ENCODE results near the gene YJU2. TPM values are rescaled to one million over a fixed set of nuclear protein-coding genes. Genes with fewer than 3 reads are reported as not detected.

The YJU2 gene
- polyA plus RNA-seq, 2 of the 4 experiments (the other 2 are of a cell fraction), result 12.3 to 14.9 TPM

- H3K27ac ChIP-seq, result no peak overlapping the region
- no peaks in the 10 kb centered on the region; the same call in 2 of the 3 replicates for H3K9me3 ChIP-seq
- no peak for TF ChIP-seq JUN (IDR thresholded peaks at IDR 0.05)
- TF ChIP-seq NPAS2 (CRISPR knock-in tag; IDR thresholded peaks at IDR 0.05; ENCODE audit: borderline replicate concordance), result no peak
- TF ChIP-seq FOSL2 (IDR thresholded peaks at IDR 0.05), result no peak
- no peak for TF ChIP-seq FOSL2 (CRISPR knock-in tag; IDR thresholded peaks at IDR 0.05)
- TF ChIP-seq RNF2 (IDR thresholded peaks at IDR 0.05; ENCODE audit: borderline replicate concordance, low read depth), result no peak
- no peak for TF ChIP-seq HES2 (IDR thresholded peaks at IDR 0.05)
- TF ChIP-seq HOXA7 (CRISPR knock-in tag; IDR thresholded peaks at IDR 0.05), result no peak
- TF ChIP-seq HEYL (CRISPR knock-in tag; IDR thresholded peaks at IDR 0.05), result no peak
- ATAC-seq (no peak), DNase-seq (ENCODE audit: low read depth in 1 of 2, low spot score in 1 of 2) (no peak), FAIRE-seq (no peak)
- H3K4me3 ChIP-seq, result no peak overlapping the region
- ChIA-PET POLR2A (no interaction called here), CTCF (interaction anchor here (0.9 to 1.6 kb wide), 3 partner anchors 12 to 140 kb away, joined by 3 to 4 read pairs (median 3); no protein-coding TSS in a partner anchor)
- 91% methylated on average over 11 of the region's 11 CpGs for WGBS (ENCODE audit: missing lambda C conversion rate)
- no peak overlapping the region for H3K4me2 ChIP-seq
- H3K4me1 ChIP-seq, result no peaks in the 10 kb centered on the region
Observed at GRCh38 chr19:4260613-4261191, 13.8 kb downstream of the YJU2 start.

DNA sequence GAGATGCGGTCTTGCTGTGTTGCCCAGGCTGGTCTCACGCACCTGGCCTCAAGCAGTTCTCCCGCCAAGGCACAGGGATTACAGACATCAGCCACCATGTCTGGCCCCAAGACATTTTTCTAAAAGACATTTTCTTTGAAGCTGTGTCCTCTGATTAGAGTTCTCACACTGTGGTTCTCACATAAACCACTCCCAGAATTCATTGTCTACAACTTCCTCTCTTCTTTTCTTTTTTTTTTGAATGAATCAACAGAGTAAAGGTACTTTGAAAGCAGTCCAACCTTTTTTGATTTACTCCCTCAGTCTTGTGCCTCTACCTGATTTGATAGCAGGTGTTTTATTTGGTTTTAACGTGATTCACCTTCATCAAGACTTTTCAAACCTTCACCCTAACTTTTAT lies 17.9 kb downstream of the YJU2 start:
- CTCF ChIA-PET, result no interaction called here
- Histone ChIP-seq H3K9me3 (no peaks in the 10 kb centered on the region), H3K4me1 (no peaks in the 10 kb centered on the region), H3K4me2 (no peak overlapping the region), H3K4me3 (no peak overlapping the region), H3K27ac (no peak overlapping the region)
- FAIRE-seq, result no peak
- no peak for ATAC-seq
- TF ChIP-seq, protein P1, sequence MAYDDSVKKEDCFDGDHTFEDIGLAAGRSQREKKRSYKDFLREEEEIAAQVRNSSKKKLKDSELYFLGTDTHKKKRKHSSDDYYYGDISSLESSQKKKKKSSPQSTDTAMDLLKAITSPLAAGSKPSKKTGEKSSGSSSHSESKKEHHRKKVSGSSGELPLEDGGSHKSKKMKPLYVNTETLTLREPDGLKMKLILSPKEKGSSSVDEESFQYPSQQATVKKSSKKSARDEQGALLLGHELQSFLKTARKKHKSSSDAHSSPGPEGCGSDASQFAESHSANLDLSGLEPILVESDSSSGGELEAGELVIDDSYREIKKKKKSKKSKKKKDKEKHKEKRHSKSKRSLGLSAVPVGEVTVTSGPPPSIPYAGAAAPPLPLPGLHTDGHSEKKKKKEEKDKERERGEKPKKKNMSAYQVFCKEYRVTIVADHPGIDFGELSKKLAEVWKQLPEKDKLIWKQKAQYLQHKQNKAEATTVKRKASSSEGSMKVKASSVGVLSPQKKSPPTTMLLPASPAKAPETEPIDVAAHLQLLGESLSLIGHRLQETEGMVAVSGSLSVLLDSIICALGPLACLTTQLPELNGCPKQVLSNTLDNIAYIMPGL (CRISPR knock-in tag; IDR thresholded peaks at IDR 0.05; ENCODE audit: borderline replicate concordance), result no peak
- TF ChIP-seq, protein P2, sequence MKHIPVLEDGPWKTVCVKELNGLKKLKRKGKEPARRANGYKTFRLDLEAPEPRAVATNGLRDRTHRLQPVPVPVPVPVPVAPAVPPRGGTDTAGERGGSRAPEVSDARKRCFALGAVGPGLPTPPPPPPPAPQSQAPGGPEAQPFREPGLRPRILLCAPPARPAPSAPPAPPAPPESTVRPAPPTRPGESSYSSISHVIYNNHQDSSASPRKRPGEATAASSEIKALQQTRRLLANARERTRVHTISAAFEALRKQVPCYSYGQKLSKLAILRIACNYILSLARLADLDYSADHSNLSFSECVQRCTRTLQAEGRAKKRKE (CRISPR knock-in tag; IDR thresholded peaks at IDR 0.05; ENCODE audit: low read depth), result no peak
- TF ChIP-seq TFCP2L1 (CRISPR knock-in tag; IDR thresholded peaks at IDR 0.05), result no peak
- TF ChIP-seq, protein P3, sequence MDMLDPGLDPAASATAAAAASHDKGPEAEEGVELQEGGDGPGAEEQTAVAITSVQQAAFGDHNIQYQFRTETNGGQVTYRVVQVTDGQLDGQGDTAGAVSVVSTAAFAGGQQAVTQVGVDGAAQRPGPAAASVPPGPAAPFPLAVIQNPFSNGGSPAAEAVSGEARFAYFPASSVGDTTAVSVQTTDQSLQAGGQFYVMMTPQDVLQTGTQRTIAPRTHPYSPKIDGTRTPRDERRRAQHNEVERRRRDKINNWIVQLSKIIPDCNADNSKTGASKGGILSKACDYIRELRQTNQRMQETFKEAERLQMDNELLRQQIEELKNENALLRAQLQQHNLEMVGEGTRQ (IDR thresholded peaks at IDR 0.05), result no peak
- TF ChIP-seq, protein P4, sequence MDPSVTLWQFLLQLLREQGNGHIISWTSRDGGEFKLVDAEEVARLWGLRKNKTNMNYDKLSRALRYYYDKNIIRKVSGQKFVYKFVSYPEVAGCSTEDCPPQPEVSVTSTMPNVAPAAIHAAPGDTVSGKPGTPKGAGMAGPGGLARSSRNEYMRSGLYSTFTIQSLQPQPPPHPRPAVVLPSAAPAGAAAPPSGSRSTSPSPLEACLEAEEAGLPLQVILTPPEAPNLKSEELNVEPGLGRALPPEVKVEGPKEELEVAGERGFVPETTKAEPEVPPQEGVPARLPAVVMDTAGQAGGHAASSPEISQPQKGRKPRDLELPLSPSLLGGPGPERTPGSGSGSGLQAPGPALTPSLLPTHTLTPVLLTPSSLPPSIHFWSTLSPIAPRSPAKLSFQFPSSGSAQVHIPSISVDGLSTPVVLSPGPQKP (IDR thresholded peaks at IDR 0.05; ENCODE audit: low read depth, low read length), result no peak
- no peak for TF ChIP-seq RFX5 (IDR thresholded peaks at IDR 0.05)
- TF ChIP-seq FOSB (CRISPR knock-in tag; IDR thresholded peaks at IDR 0.05), result no peak
- TF ChIP-seq, protein P5, sequence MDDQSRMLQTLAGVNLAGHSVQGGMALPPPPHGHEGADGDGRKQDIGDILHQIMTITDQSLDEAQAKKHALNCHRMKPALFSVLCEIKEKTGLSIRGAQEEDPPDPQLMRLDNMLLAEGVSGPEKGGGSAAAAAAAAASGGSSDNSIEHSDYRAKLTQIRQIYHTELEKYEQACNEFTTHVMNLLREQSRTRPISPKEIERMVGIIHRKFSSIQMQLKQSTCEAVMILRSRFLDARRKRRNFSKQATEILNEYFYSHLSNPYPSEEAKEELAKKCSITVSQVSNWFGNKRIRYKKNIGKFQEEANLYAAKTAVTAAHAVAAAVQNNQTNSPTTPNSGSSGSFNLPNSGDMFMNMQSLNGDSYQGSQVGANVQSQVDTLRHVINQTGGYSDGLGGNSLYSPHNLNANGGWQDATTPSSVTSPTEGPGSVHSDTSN (IDR thresholded peaks at IDR 0.05), result no peak
- TF ChIP-seq NR3C1 (IDR thresholded peaks at IDR 0.05), result no peak
- POLR2A ChIA-PET, result no interaction called here
- DNase-seq (ENCODE audit: low read depth in 1 of 2, low spot score in 1 of 2), result no peak
- WGBS (ENCODE audit: missing lambda C conversion rate), result 95% methylated on average over 4 of the region's 4 CpGs
